SH-SY5Y (cell line): ENCODE data around the gene RRAGD.

Experiments
- GATA2 ChIP-seq: IDR thresholded peaks from 2 replicates; pipeline ENCODE4 v1.6.1; 2011; ENCODE audit warnings: mild to moderate bottlenecking, low read depth, low read length
- GATA3 ChIP-seq: IDR thresholded peaks from 2 replicates; pipeline ENCODE4 v1.6.1; 2011; ENCODE audit warnings: low read depth, mild to moderate bottlenecking, low read length, moderate library complexity

The RRAGD gene

GRCh38 chr6:89351671-89352277 lies 60.3 kb downstream of the RRAGD start:
- TF ChIP-seq GATA2: no peak
- no peak for TF ChIP-seq GATA3

- TF ChIP-seq GATA3: no peak
- no peak for TF ChIP-seq GATA2
These were observed 61.6 kb downstream of the RRAGD start for GRCh38 chr6:89350281-89350966.

DNA sequence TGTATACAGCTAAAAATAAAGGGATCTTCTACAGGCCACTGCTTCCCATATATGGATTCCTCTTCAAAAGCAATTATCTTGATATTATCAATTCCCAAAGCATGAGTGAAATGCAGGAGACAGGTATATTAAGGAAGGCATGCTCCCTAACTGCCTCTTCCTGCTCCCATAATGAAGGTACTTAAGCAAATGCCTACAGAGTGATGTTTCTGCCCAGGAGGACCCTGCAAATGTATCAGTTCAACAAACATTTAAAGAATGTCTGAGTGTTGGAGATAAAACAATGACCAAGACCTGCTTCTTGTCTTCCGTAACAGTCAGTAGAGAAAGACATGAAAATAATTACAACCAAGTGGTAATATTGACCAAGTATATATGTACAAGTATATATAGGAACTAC lies 63.7 kb downstream of the RRAGD start:
- no peak for TF ChIP-seq GATA3
- TF ChIP-seq GATA2: no peak

- TF ChIP-seq GATA2: no peak
- no peak for TF ChIP-seq GATA3
These were observed 64.2 kb downstream of the RRAGD start for GRCh38 chr6:89347825-89348224.

- no peak for TF ChIP-seq GATA2
- no peak for TF ChIP-seq GATA3
These were observed 65.6 kb downstream of the RRAGD start for GRCh38 chr6:89346433-89346832.

- TF ChIP-seq GATA2: no peak
- TF ChIP-seq GATA3: no peak
These were observed 72.5 kb downstream of the RRAGD start for GRCh38 chr6:89339565-89339964.

DNA sequence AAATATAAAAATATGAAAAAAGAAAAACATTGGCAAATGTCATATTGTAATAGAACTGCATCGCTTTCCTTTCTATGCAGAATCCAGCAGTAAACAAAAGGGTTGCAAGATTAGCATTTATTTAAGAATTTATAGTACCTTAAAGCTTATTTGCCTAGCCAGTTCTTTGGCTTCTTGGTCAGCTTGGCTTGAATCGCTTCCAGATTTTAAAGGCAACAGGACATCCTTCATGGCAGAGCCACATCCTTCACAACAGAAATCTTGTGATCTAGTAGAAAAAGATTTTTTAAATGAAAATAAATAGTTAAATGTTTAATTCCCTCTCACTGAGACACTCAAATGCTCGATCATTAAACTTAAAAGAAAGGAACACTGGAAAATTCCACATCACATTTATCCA lies 76.9 kb downstream of the RRAGD start:
- TF ChIP-seq GATA2 (no peak), GATA3 (no peak)

GRCh38 chr6:89330910-89331309 lies 81.2 kb downstream of the RRAGD start:
- TF ChIP-seq GATA3 (0 out of 2 replicates have a peak, but pooled peaks have one; percentile 51), GATA2 (peak; percentile 38; the same call in 1 of the 2 replicates)

DNA sequence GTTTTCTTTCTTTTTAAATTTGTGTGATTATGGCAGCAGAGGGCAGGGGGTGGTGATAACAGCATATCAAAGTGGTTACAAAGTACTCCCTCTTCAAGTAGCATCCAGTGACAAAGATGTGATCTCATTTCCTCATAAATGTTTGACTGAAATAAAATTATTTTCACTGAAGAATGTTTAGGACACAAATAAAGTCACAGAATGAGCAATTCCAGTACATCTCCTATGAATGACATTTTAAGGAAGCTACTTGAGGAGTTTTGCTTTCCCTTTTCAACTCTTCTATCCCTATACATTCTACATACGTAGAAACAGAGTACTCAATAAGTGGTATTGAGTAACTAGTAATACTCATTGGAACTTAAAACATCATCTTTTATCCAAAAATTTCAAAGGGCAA lies 83.1 kb downstream of the RRAGD start:
- TF ChIP-seq GATA2 (no peak), GATA3 (no peak)

- TF ChIP-seq GATA2 (no peak), GATA3 (no peak)
These were observed 87.8 kb downstream of the RRAGD start for GRCh38 chr6:89324304-89324703.

GRCh38 chr6:89323511-89323971 lies 88.5 kb downstream of the RRAGD start:
- TF ChIP-seq GATA3 (no peak), GATA2 (no peak)

DNA sequence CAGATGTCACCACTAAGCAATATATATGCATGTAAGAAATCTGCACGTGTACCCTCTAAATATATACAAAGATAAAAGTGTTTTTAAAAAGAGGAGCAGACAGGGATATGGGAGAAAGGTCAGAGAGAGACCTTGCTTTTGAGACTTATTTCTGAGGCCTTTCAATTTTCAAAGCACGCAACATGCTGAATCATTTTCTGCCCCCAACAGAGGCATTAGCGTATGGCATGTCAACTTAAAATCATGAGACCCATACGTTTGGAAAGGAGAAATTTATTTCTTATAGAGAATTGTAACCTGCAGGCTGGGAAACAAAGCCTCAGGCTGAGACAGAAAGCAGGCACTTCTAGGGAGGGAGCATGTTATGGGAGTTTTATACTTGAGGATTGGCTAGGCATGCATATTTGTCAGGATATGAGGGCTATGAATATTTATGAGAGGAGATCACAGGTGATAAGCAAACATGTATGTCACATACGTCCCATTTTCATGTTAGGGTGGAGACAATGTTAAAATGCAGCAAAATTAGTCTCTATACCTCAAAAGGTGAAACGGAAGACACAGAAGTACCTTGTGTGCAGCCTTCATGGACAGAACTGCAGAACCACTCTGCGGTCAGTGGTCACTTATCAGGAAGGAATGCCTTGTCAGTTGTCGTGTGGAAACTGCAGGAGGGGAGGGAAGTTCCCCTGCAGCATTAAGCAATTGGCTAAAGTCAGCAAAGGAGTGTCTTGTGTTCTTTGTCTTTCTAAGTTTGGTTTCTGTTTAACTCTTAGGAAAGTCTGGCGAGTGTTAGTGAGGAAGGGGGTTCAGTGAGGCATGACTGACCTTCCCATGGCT lies 90.7 kb downstream of the RRAGD start:
- TF ChIP-seq GATA2 (no peak), GATA3 (no peak)

DNA sequence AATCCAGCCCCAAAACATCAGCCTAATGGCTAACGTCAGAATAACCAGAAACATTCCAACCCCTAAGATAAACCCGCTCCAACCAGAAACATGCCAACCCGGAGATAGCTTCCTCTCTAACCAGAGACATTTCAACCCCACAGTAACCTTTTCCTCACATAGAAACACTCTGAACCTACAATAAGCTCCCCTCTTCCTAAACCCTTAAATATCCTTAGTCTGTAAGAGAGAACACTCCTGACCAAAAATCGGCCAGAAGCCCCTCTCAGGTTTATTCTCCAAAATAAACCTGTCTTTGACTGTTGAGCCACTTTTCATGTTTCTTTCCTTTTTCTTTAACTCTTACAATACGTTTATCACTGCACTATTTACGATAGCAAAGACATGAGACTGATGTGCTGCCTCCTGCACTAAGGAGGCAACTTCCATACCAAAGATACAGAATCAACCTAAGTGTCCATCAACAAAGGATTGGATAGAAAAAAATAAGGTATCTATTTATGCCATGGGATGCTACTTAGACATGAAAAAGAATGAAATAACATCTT lies 92.0 kb downstream of the RRAGD start:
- TF ChIP-seq GATA2 (no peak), GATA3 (no peak)

GRCh38 chr6:89317067-89317466 lies 95.0 kb downstream of the RRAGD start:
- TF ChIP-seq GATA2 (no peak), GATA3 (no peak)

- TF ChIP-seq GATA3 (no peak), GATA2 (no peak)
These were observed 96.7 kb downstream of the RRAGD start, which contains the start of gene GABRR2 for GRCh38 chr6:89315249-89315885. GABRR2 (minus strand) TSS chr6:89315299; CDS start chr6:89315165, 134 bp downstream.
